SKM-1 (cell line): ENCODE results near the gene PRAMEF27.
"Not testable (repeated sequence)": the region's sequence is repeated elsewhere in the genome, so short reads cannot be mapped to it uniquely, and the experiment has no call there.

Experiments
- DNase-seq: peaks from one replicate; lab custom pipeline; 2025; ENCODE audit not compliant: unreplicated experiment; lab: John Stamatoyannopoulos, UW

Gene PRAMEF27

GRCh38 chr1:13056475-13056874 lies at the start of gene PRAMEF27:
PRAMEF27 (minus strand) TSS chr1:13056575; CDS start chr1:13053659, 2,916 bp downstream.
- not testable (repeated sequence) for DNase-seq

GRCh38 chr1:13070474-13070873 lies 14.1 kb upstream of the PRAMEF27 start, which contains the start of gene PRAMEF25:
PRAMEF25 (plus strand) TSS chr1:13070774; CDS start chr1:13073694, 2,920 bp downstream.
- DNase-seq = not testable (repeated sequence)

GRCh38 chr1:13019846-13020245 lies 36.5 kb downstream of the PRAMEF27 start:
- not testable (repeated sequence) for DNase-seq

GRCh38 chr1:13011932-13012331 lies 44.4 kb downstream of the PRAMEF27 start:
- not testable (repeated sequence) for DNase-seq

- DNase-seq = not testable (repeated sequence)
Measured at GRCh38 chr1:13009348-13009747, 47.0 kb downstream of the PRAMEF27 start.

GRCh38 chr1:13005732-13006131 lies 50.6 kb downstream of the PRAMEF27 start:
- DNase-seq = not testable (repeated sequence)
